Endometrial microvascular endothelial cells (primary cell): ENCODE results near the gene HSD11B1. TPM values are rescaled to one million over a fixed set of nuclear protein-coding genes. Genes with fewer than 3 reads are reported as not detected.
"Not testable (repeated sequence)": the region's sequence is repeated elsewhere in the genome, so short reads cannot be mapped to it uniquely, and the experiment has no call there.

Source experiments
- in situ Hi-C: cut with HindIII; loops from 2 replicates; pipeline ENCODE4 v1.10.0; 2017; ENCODE audit warnings: low sequenced_read_pairs, low pct_unique_long_range_greater_than_20kb; ENCODE audit errors: inconsistent ontology term
- total RNA-seq: library from RNA; depleted of rRNA; stranded (reverse); fragments of >200 nt; gene quantifications from one replicate; pipeline ENCODE4 v1.2.3, GENCODE V29; 2015; ENCODE audit errors: inconsistent ontology term

Gene HSD11B1
- total RNA-seq, 1 donor from 2014 or later, result 0.46 TPM

DNA sequence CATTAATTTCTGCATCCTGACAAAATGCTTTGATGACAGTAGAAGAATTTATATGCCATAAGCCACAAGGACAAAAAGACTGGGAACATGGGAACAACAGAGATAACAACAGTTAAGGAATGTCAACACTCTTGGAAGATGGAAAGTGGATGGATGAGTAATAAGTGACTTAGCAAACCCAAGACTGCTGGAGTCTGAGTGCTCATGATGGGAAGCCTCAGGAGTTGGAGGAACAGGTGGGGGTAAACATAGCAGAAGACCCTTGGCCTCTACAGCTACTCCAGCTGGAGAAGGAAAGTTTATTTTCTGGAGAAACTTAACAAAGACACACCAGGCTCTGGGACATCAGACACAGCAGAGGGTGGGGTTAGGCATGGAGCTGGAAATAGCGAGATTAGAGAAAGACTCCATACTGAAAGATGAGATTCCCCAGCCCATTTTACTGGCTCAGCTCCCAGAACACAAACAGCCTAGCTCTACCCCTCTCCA lies 15.9 kb upstream of the HSD11B1 start:
- in situ Hi-C loops, result no loop called here

- in situ Hi-C loops, result no loop called here
Observed at GRCh38 chr1:209689477-209689876, 15.2 kb upstream of the HSD11B1 start.

DNA sequence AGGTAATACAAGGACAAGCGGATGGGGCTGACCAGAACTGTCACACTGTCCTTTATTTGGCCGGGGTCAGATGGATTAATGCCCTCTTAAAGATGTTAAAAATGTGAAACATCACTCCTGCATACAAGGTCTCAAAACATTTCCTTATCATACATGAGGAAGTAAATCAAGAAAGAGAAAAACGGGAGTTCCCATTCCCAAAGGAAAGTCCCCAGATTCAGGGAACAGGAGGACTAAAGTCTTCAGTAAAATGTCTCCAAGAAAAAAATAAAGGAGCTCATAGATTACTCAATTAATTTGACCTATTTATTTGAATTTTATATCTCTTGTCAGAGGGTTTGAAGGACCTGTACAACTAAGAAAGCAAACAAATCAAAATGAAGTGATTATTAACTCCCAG lies 13.4 kb upstream of the HSD11B1 start:
- in situ Hi-C loops, result no loop called here

DNA sequence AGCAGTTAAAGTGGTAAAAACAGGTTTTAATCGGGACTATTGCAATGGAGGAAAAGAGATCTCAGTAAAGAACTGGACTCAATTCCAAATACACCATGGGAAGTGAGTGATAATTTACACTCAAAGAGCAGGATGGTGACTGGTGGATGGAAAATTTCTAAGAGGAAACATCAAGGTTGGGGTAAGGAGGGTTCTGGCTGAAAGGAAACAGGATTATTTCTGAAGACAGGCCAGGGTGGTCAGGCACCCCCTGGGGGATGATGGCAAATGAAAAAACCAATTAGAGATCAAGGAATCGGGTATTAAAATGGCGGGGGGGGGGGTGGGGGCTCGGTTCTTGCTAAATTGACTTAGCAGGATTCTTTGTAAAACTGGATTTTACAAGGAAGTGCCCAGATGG lies 12.3 kb upstream of the HSD11B1 start:
- in situ Hi-C loops, result no loop called here

DNA sequence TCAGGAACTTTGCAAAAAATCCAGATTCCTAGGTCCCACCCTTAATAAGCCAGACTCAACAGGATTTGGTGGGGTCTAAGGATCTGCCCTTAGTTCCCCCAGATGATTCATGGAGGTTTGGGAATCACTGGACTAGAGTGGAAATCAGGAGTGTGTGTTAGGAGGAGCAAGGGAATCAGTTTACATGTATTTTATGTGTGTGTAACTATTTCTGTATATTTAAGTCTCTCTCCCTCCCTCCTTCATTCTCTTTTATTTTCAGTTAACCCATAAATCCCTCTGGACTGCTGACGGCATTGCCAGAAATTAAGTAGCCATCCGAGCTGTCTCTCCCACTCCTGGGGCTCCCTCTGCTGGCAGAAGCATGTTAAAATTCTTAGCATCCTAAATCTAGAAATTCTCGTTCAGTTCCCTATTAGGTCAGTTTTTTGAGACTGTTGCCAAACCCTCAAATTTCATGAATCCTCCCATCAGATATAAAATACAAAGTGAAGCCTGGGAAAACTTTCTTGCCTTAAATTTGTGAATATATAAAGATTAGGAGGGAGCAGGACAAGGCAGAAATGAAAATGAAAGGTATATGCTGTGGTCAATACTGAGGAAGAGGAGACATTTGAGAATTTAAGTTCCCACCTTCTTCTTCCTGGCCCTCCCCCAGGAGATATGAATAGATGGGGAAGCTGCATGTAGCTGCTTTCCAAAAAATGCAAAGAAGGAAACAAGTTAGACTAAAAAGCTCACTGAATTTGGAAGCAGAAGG lies 11.7 kb upstream of the HSD11B1 start:
- in situ Hi-C loops, result no loop called here

DNA sequence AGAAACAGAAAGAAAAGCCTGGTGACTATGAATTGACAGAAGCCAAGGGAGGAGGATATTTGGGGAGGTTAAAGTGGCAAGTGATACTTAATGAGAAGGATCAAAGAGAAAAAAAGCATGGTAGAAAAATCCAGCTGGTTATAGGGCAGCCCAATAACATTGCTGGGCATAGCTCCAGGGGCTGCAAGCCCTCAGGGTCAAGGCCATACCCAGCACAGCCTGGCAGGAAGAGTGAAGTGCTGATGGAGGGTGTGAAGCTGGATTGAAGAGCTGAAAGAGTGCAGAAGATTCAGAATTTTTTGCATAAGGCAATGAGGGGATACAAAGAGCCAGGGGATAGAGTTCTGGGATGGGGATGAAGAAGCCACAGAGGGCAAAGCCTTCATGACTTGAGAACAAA lies 8.0 kb upstream of the HSD11B1 start:
- in situ Hi-C loops, result no loop called here

GRCh38 chr1:209697126-209697525 lies 7.5 kb upstream of the HSD11B1 start:
- in situ Hi-C loops, result no loop called here

GRCh38 chr1:209700686-209701085 lies 4.0 kb upstream of the HSD11B1 start:
- in situ Hi-C loops, result not testable (repeated sequence)

- in situ Hi-C loops, result no loop called here
Observed at GRCh38 chr1:209702832-209703231, 1.8 kb upstream of the HSD11B1 start.

DNA sequence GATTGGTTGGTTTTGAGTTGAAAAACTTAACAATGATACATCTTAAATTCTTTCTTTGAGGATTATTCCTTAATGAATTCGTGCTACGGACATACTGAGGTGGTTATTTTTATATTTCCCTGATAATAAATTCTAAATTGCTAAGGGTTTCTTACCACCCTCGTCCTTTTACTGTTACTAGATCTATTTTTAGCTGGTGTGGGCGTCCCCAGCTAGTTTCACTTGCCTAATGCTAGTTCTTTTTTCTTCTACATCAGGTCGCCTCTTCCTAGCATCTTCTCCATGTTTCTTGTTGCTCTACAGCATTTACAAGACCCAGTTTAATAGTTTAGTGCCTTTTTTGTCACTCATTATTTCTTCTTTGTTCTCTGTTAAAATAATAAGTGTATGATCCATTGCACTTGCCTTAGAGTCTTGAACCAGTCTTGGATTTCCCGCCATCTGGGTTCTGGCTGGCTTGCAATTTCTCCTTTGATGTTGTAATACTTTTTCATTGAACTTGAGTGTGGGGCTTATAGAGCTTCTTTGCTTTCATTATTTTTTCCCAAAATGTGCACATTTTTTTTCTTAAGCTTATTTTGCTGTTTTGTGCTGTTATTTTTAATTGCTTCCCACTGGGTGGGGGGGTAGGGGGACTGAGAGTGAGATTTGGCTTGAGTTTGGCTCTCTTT lies 677 bp upstream of the HSD11B1 start:
- in situ Hi-C loops, result no loop called here

- in situ Hi-C loops, result no loop called here
Observed at GRCh38 chr1:209705033-209705598, 470 bp downstream of the HSD11B1 start.

DNA sequence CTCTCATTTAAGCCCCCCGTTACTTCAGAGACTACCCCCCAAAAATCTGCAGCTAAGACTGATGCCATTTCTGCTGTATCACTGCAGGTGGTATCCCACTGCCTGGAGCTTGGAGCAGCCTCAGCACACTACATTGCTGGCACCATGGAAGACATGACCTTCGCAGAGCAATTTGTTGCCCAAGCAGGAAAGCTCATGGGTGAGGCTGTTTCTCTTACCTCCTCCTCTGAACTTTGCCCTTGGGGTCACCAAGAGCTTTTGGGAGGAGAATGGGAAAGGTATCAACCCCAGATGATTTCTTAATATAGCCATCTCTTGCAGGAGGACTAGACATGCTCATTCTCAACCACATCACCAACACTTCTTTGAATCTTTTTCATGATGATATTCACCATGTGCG lies 2.0 kb downstream of the HSD11B1 start:
- in situ Hi-C loops, result no loop called here

DNA sequence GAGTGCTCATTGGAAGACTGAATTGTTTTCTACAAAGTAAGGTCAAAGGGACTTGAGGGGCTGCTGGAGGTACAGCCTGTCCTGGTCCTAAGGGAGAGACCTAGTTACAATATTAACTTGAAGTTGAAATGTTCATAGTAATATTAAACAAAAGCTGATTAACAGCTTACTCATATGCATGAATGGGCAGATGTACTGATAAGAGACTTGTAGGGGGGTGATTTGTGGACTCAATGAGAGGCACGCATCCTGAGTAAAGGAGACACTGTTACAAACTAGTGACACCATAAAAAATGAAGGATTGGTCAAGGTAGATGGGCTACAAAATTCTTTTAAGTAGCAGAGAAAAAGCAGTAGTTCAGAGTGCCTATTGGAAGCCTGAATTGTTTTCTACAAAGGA lies 2.7 kb downstream of the HSD11B1 start:
- in situ Hi-C loops, result no loop called here

DNA sequence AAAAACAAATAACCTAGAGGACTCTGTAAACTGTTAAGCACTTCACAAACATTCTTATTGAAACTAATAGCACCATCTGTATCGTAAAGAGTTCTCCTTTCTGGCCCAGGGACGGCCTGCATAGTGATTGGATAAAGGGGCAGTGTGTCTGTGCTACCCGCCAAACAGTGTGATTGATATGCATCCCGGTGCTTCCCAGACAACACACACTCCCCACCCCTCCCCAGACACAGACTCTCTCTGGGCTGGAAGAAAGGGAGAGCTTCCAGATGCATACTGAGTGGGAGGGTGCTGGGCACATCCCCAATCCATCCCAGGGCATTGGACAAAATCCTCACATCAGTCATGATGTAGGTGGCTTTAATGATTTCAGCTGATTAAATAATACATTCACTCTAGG lies 3.7 kb downstream of the HSD11B1 start:
- in situ Hi-C loops, result no loop called here

DNA sequence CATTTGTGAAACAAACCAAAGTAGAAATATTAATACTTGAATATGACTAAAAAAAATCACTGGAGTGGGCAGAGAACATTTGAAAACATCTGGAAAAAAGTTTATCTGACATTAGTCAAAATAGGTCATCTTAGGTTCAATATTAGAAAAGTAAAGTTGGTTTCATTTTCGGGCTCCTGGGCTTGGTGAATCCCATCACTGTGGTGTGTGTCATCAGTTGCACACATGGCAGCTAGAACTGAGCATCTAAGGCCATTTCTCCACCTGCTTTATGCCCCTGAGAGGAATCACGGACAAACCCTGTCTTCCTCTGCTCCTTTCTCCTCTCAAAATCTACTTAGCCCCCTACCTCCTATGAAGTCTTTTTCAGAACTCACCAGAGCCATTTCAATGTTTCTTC lies 5.4 kb downstream of the HSD11B1 start:
- in situ Hi-C loops, result no loop called here

DNA sequence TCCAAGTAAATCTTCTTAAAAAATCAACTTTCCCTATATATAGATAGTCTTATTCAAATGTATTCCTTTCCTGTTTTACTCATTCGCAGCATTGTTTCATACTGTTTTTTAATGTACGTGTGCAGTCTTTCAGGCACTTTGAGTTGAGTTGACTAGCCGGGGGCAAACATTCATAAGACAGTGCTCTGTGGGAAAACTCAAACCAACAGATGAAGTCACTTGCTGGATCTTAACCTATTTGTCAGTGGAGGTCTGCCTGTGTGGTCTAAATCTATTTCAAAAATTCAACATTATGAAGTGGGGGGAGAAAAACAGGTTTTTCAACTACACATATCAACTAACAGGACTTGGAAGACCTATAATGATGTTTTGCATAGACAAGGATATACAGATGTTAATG lies 6.2 kb downstream of the HSD11B1 start:
- in situ Hi-C loops, result no loop called here

DNA sequence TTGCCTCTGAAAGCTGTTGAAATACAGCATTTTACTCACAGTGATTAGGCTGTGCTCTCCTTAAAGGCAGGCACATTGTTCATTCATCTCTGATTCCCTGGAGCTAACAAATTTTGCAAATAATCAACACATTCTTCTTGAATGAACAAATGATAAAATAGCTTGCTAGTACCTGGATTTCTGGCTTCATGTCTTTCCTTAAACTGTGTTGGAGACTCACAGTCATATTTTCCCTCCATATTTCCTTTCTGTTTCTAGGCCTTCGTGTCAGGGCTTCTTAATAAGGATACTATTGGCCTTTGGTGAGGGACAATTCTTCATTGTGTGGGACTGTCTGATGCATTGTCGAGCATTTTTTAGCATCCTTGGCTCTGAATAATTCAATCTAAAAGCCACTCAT lies 9.7 kb downstream of the HSD11B1 start:
- in situ Hi-C loops, result no loop called here

- in situ Hi-C loops, result no loop called here
Observed at GRCh38 chr1:209715314-209715713, 10.7 kb downstream of the HSD11B1 start.

GRCh38 chr1:209717818-209718217 lies 13.2 kb downstream of the HSD11B1 start:
- in situ Hi-C loops, result no loop called here

DNA sequence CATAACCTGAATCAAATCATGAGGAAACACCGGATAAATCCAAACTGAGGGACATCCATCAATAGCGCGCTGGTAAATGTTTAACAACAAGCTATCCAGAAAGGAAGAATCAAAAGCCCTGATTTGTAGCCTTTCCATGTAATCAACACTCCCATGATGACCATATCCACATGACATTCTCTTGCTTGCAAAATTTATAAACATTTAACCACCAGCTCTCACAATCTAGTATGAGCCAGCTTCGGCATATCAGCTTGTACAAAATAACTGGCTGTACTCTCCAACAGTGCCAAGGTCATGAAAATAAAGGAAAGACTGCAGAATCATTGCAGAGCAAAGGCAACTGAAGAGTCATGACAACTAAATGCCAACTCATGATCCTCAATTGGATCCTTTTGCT lies 15.7 kb downstream of the HSD11B1 start:
- in situ Hi-C loops, result no loop called here
